Measurements from ENCODE around the gene AHSA1.

DNA sequence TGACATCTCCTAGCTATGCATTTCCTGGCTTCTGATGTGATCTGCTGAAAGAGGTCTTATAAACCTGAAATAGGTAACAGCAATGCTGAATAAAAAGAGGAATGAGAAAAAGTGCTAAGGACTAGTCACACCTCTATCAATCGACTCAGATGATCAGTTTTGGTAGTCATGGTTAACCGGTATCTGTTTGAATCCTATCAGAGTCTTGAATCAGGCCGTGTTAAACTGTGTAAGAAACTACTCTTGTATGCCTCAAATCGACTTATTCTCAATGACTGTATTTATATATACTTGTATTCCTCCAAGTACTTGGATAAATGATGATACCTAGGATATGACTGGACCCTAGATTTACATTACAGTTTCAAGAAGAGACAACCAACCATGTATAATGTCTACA lies 51.5 kb downstream of the AHSA1 start:
- TF ChIP-seq, protein P1, sequence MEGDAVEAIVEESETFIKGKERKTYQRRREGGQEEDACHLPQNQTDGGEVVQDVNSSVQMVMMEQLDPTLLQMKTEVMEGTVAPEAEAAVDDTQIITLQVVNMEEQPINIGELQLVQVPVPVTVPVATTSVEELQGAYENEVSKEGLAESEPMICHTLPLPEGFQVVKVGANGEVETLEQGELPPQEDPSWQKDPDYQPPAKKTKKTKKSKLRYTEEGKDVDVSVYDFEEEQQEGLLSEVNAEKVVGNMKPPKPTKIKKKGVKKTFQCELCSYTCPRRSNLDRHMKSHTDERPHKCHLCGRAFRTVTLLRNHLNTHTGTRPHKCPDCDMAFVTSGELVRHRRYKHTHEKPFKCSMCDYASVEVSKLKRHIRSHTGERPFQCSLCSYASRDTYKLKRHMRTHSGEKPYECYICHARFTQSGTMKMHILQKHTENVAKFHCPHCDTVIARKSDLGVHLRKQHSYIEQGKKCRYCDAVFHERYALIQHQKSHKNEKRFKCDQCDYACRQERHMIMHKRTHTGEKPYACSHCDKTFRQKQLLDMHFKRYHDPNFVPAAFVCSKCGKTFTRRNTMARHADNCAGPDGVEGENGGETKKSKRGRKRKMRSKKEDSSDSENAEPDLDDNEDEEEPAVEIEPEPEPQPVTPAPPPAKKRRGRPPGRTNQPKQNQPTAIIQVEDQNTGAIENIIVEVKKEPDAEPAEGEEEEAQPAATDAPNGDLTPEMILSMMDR (conservative IDR thresholded peaks at IDR 0.05; ENCODE audit: low read depth, low read length), result no peak
- TF ChIP-seq EZH2 (IDR thresholded peaks at IDR 0.05; ENCODE audit: borderline replicate concordance, low read depth, low read length, poor library complexity, severe bottlenecking), result no peak

All from A673 (cell line).